ENCODE measurements around the gene HECTD1.
A peak's percentile ranks its signal among the peaks of the same experiment; 100 is the strongest.
"Not testable (repeated sequence)": the region's sequence is repeated elsewhere in the genome, so short reads cannot be mapped to it uniquely, and the experiment has no call there.

Gene HECTD1

GRCh38 chr14:31142455-31143087 is 65.0 kb downstream of the HECTD1 start:
- no peak for DNase-seq (ENCODE audit: low read depth)

GRCh38 chr14:31139301-31139847 is 68.2 kb downstream of the HECTD1 start:
- no peak for DNase-seq (ENCODE audit: low read depth)

DNA sequence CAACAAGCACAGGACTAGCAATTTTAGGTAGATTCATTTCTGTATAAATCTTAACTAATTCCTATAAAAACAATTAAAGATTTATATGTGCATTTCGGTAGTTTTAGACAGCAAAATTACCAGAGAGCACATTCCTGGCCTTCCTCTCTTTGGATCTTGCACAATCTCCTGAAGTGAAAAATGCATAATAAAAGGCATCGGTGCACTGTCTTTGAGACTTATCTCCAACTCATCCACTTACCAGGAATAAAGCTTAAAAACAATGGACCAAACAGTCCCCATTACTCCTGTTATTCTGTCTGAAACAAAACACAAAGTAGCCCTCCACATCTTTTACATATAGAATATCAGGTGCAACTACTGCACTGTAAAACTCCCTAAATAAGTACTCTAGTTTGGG is 69.3 kb downstream of the HECTD1 start:
- no peak for DNase-seq (ENCODE audit: low read depth)

DNA sequence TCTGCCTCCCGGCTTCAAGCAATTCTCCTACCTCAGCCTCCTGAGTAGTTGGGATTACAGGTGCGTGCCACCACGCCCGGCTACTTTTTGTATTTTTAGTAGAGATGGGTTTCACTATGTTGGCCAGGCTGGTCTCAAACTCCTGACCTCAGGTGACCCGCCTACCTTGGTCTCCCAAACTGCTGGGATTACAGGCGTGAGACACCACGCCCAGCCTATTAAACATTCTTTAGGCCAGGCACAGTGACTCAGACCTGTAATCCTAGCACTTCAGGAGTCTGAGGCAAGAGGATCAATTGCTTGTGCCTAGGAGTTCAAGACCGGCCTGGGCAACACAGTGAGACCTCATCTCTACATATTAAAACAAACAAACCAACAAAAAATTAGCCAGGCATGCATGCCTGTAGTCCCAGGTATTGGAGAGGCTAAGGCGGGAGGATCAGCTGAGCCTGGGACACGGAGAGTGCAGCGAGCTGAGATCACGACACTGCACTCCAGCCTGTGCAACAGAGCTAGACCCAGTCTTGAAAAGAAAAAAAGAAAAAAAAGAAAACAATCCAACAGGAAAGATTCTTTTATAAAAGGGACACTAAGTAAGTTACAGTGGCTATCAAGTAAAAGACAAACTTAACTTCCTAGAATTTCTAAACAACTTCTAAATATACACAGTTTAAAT is 70.2 kb downstream of the HECTD1 start:
- no peak for DNase-seq (ENCODE audit: low read depth)

DNA sequence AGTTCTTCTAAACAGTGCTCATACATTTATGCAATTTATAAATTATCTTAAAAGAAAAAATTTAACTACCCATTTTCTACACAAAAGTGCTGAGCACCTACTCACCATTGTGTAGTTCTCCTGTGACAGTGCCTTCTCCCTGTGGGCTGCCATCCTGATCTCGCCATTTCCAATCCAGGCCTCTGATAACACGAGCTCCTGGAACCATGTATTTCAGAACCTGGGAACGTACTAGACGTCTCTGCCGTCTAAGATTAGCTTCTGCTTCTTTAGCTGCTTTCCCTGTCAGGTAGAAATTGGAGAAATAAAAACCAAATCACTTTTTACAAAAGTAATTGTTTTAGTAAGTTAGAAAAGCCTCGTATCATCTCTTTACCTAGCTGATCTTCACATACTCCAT is 74.5 kb downstream of the HECTD1 start:
- DNase-seq (ENCODE audit: low read depth): no peak

- DNase-seq (ENCODE audit: low read depth): no peak
Measured at GRCh38 chr14:31128601-31129526, 78.7 kb downstream of the HECTD1 start.

- no peak for DNase-seq (ENCODE audit: low read depth)
Measured at GRCh38 chr14:31127690-31128089, 79.9 kb downstream of the HECTD1 start.

DNA sequence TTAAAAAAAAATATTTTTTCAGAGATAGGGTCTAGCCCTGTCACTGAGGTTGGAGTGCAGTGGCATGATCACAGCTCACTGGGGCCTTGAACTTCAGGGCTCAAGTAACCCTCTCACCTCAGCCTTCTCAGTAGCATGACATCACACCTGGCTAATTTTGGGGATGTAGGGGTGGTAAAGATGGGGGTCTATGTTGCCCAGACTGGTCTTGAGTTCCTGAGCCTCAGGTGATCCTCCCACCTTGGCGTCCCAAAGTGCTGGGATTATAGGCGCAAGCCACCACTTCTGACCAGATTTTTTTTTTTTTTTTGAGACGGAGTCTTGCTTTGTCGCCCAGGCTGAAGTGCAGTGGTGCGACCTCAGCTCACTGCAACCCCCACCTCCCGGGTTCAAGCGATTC is 80.9 kb downstream of the HECTD1 start:
- no peak for DNase-seq (ENCODE audit: low read depth)

DNA sequence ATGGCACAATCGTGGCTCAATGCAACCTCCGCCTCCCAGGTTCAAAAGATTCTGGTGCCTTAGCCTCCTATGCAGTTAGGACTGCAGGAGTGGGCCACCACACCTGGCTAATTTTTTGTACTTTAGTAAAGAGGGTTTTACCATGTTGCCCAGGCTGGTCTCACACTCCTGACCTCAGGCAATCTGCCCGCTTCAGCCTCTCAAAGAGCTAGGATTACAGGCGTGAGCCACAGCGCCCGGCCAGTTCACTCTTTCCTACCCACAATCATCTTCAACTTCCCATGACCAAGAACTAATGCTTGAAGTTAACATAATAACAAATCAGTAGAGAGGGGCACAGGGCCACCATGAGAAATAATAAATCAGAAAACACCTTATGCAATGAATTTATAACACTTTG is 82.4 kb downstream of the HECTD1 start:
- no peak for DNase-seq (ENCODE audit: low read depth)

GRCh38 chr14:31124197-31124596 is 83.4 kb downstream of the HECTD1 start:
- no peak for DNase-seq (ENCODE audit: low read depth)

- DNase-seq (ENCODE audit: low read depth): no peak
Measured at GRCh38 chr14:31122921-31123320, 84.7 kb downstream of the HECTD1 start.

- peak; percentile 2 for DNase-seq (ENCODE audit: low read depth)
Measured at GRCh38 chr14:31122098-31122611, 85.4 kb downstream of the HECTD1 start.

GRCh38 chr14:31118892-31119291 is 88.7 kb downstream of the HECTD1 start:
- no peak for DNase-seq (ENCODE audit: low read depth)

- DNase-seq (ENCODE audit: low read depth): no peak
Measured at GRCh38 chr14:31113794-31114193, 93.8 kb downstream of the HECTD1 start.

DNA sequence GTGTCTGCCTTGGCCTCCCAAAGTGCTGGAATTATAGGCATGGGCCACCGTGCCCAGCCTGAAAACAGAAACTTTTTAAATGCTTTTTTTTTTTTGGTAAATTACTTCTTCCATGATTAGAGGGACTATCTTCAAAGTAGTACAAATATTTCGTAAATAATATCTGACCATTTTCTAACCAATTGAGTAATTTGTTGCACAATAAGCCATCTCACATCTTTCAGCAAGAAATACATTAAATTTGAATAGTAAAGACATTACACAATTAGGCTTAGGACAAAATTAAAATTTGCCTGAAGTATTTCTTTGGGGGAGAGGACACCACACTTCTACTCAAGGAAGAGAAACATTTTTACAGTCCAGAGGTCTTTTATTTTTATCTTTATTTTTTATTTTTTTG is 96.7 kb downstream of the HECTD1 start:
- no peak for DNase-seq (ENCODE audit: low read depth)

- no peak for DNase-seq (ENCODE audit: low read depth)
Measured at GRCh38 chr14:31109257-31109656, 98.3 kb downstream of the HECTD1 start.

DNA sequence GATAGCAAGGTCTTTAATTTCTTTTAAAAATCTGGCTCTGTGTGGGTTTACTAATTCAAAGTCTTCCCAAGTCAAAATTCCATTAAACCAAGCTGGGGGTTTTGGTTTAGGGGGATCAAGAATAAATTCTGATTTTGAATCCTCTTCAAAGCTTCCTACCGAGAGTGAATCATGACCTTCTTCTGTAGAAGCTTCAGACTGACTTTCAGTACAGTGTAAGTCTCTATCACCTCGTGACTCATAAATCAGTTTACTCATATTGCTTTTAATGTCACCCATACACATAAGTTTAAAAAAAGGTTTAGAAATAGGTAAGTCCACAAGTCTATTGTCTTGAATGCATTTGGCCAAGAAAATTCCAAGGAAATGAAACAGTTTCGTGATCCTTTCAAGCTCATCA is 100.8 kb downstream of the HECTD1 start:
- no peak for DNase-seq (ENCODE audit: low read depth)

DNA sequence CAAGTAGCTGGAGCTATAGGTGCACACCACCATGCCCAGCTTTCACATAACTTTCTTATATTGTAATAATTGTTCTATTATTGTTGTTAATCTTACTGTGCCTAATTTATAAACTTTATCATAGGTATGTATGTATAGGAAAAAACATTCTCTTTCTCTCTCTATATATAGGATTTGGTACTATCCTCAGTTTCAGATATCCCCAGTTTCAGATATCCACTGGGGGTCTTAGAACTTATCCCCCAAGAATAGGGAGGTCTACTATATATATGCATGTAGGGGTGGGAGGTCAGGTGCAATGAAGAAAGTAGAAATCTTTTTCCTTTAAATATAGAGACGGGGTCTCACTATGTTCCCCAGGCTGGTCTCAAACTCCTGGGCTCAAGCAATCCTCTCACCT is 110.5 kb downstream of the HECTD1 start:
- DNase-seq (ENCODE audit: low read depth): no peak

DNA sequence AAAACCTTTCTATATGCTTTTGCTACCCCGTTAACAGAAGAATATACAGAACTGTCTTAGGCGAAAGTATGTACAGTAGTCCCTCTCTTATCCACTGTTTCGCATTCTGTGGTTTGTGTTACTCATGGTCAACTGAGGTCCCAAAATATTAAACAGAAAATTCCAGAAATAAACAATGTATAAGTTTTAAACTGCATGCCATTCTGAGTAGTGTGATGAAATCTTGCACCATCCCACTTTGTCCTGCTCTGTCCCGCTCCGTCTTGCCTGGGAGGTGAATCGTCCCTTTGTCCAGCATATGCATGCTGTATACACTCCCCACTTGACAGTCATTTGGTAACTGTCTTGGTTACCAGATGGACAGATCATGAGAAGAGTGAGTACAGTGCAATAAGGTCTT is 111.3 kb downstream of the HECTD1 start:
- no peak for DNase-seq (ENCODE audit: low read depth)

GRCh38 chr14:31095817-31096216 is 111.8 kb downstream of the HECTD1 start:
- not testable (repeated sequence) for DNase-seq (ENCODE audit: low read depth)

DNA sequence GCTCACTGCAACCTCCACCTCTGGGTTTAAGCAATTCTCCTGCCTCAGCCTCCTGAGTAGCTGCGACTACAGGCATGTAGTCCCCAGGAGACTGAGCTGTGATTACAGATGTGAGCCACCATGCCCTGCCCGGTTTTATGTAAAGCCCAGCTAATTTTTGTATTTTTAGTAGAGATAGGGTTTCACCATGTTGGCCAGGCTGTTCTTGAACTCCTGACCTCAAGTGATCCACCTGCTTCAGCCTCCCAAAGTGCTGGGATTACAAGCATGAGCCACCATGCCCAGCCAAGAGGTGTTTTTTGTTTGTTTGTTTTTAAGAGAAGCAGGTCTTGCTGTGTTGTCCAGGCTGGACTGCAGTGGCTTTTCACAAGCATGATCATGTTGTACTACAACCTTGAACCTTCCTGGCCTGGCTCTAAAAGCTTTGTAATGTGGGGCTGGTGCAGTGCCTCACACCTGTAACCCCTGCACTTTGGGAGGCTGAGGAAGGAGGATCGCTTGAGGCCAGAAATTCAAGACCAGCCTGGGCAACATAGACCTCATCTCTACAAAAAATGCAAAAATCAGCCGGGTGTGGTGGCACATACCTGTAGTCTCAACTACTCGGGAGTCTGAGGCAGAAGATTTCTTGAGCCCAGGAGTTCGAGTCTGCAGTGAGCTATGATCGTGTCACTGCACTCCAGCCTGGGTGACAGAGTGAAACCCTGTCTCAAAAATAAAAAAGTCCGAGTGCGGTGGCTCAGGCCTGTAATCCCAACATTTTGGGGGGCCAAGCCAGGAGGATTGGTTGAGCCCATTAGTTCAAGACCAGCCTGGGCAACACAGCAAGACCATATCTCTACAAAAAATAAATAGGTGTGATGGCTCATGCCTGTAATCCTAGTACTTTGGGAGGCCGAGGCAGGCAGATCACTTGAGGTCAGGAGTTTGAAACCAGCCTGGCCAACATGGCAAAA is 113.4 kb downstream of the HECTD1 start:
- not testable (repeated sequence) for DNase-seq (ENCODE audit: low read depth)
